ENCODE measurements around the gene PHLDA3. TPM values are rescaled to one million over a fixed set of nuclear protein-coding genes. Genes with fewer than 3 reads are reported as not detected.
A peak's percentile ranks its signal among the peaks of the same experiment; 100 is the strongest.

The PHLDA3 gene
- total RNA-seq: 20.4 and 28.6 TPM in 2 replicates

DNA sequence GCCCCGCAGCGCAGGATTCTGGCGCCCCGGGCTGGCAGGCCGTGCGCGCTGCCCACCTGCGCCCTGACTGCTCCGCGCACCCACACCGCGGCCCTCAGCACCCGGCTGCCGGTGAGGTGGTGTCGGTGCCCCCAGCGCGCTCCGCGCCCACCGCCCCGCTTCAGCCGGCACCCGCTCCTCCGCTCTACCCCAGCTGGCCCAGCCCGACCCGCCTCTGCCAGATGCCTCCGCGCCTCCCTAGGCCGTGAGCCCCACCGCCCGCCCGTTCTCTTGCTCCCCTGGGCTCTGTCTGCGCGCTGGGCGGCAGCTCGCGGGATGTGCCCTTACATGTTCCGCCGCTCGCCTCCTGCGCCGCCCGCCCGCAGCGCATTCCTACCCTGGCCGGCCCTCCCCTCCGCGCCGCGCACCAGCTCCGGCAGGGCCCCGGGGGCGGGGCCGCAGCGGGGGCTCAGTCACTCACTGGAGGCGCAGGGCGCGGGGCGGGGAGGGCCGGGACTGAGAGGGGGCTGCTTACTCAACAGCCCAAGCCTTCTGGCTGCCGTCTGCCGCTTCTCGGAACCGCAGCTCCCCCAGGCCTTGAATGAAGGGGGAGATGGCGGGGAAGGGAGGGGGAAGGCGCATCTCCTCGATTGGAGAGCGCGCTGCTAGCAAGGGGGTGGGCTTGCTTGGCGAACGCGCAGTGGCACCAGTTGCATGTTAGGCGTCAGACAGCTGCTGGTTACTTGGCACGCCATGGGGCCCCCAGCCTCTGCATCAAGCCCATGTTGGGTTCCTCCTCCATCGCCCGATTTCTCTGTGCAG lies at the start of gene PHLDA3:
PHLDA3 (minus strand) TSS at position 345 of the 801 bp plus-strand sequence. CDS start 402 bp downstream, outside the sequence.
- peak in 1 of 2 donors; percentile 88 for DNase-seq (ENCODE audit: low read depth in 2 of 2)

- no peak for DNase-seq (ENCODE audit: low read depth in 2 of 2)
Observed at GRCh38 chr1:201518071-201518470, 49.1 kb upstream of the PHLDA3 start.

- no peak for DNase-seq (ENCODE audit: low read depth in 2 of 2)
Observed at GRCh38 chr1:201517631-201518030, 48.6 kb upstream of the PHLDA3 start.

- DNase-seq (ENCODE audit: low read depth in 2 of 2): no peak
Observed at GRCh38 chr1:201516511-201517127, 47.6 kb upstream of the PHLDA3 start.

GRCh38 chr1:201515895-201516294 lies 46.9 kb upstream of the PHLDA3 start:
- no peak for DNase-seq (ENCODE audit: low read depth in 2 of 2)

DNA sequence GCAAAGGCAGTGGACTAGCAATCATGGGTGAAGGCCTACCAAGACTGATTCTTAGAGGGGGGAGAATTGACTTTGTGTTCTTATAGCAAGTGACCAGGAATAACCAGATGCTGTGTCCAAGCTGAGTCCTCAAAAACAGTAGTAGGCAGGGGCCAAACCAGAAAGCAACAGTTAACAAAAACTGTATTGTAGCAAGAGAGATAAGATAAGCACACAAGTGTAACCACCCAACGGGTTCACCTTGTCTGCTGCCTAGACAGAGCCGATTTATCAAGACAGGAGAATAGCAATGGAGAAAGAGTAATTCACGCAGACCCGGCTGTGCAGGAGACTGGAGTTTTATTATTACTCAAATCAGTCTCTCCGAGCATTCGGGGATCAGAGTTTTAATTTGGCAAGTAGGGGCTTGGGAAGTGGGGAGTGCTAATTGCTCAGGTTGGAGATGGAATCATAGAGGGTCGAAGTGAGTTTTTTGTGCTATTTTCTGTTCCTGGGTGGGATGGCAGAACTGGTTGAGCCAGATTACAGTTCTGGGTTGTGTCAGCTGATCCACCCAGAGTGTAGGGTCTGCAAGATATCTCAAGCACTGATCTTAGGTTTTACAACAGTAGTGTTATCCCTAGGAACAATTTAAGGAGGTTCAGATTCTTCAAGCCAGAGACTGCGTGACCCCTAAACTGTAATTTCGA lies 46.2 kb upstream of the PHLDA3 start:
- DNase-seq (ENCODE audit: low read depth in 2 of 2): no peak

DNA sequence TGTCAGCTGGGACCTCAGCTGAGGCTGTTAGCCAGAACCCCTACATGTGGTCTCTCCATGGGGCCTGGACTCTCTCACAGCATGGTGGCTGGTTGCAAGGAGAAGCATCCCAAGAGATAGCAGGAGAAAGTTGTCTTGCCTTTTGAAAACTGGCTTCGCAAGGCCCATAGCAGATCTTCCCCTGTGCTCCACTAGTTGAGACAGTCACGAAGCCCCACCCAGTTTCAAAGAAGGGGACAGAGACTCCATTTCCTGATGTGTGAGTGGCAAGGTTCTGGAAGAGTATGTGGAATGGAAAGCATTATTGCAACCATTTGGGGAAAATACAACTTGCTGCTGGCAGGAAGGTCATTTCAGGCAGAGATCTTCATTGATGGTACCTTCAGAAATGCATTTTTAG lies 45.5 kb upstream of the PHLDA3 start:
- no peak for DNase-seq (ENCODE audit: low read depth in 2 of 2)

DNA sequence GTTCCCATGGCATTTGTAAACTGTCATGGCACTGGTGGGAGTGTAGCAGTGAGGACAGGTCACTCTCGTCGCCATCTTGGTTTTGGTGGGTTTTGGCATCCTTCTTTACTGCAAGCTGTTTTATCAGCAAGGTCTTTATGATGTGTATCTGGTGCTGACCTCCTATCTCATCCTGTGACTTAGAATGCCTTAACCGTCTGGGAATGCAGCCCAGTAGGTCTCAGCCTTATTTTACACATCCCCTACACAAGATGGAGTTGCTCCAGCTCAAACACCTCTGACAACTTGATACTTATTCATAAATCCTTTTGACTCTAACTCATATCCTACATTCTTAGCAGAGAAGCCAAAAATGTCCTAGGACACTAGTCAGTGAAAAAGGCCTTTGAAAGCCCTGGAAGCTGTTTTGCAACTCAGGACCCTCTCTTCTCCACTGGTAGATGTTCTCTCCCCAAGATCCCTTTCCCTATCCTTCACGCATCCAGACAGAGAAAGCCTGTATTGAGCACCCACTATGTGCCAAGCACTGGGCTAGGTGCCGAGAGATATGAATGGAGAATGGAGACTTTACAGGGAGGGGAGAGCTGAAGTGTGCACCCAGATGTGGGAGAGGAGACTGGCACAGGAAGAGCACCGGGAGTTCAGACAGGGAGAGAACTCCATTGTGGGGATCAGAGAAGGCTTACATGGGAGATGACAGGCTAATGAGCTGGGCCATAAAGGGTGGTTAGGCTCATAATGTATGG lies 44.7 kb upstream of the PHLDA3 start:
- DNase-seq (ENCODE audit: low read depth in 2 of 2): no peak

DNA sequence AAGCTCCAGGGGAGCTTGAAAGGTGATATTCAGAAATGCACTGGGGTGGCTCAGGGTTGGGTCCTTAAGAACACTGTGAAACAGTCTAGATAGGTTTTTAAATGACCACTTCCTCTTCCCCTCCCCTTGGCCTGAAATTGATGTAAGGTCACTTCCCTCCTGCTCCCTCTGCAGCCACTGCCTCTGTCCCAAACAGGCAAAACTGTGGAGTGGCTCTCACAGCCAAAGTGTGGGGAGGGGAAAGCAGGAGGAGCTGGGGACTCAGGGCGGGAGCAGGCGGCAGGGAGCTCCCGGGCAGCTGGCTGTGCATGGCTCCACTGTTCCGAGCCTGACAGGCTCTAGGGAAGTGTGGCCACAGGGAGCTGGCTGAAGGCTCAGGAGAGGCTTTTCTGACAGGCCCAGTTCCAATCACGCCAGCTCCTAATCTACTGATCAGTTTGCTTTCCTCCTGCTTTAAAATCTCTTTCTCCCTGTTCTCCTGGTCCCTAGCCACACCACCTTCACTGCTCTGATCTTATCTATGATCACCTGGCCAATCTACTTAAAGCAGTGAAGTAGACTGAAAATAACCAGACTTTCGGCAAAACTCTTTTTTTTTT lies 43.1 kb upstream of the PHLDA3 start:
- no peak for DNase-seq (ENCODE audit: low read depth in 2 of 2)

DNA sequence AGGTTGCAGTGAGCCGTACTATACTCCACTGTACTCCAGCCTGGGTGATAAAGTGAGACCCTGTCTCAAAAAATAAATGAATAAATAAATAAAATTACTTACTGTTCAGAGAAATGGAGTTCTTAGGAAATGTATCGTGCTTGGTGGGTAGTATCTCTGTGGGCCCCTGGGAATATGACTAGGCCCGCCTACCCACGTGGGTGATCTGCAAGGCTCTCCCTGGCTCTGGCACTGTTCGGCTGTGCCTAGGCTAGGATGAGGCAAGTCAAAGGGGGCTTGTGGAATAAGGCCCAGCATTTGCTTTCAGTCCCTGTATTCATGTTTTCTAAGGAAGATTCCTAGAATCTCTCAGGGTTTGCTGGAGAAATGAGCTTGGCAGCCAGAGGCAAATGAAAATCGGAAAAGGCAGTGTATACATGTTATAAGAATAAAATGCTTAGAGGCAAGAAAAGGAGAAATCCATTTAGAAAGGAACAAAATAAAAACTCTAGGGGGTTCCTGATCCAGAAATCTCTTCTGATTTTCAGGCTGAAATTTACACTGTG lies 42.5 kb upstream of the PHLDA3 start:
- DNase-seq (ENCODE audit: low read depth in 2 of 2): no peak

- no peak for DNase-seq (ENCODE audit: low read depth in 2 of 2)
Observed at GRCh38 chr1:201510734-201511133, 41.7 kb upstream of the PHLDA3 start.

DNA sequence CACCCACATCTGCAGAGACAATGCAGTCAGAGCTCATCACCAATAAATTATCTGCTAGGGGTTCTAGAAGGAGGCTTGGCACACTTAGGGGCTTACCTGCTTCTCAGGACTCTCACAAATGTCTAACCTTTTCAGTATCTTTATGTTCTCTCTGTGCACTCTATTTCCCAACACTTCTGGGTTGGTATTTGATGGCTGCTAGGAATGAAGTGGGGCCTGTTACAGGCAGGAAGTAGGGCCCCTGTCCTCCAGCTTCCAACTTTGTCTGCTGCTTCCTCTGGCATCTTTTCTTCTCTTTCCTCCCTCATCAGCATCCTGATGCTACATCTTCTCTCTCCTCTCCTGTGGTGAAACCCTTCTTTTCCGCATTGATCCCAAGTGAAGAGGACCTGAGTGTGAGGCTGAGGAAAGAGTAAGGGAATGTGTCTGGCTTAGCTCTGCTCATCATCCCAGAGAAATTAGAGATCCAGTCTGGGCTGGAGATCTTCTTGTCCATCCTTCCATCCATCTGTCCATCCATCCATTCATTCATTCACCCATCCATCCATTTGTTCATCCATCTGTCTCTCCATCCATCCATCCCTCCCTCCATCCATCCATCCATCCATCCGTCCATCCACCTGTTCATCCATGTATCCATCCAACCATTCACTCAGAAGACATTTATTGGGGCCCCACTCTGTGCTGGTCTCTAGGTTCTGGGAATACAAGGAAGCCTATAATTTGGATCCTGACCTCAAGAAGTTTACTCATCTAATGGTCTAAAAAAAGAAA lies 40.8 kb upstream of the PHLDA3 start:
- DNase-seq (ENCODE audit: low read depth in 2 of 2): no peak

DNA sequence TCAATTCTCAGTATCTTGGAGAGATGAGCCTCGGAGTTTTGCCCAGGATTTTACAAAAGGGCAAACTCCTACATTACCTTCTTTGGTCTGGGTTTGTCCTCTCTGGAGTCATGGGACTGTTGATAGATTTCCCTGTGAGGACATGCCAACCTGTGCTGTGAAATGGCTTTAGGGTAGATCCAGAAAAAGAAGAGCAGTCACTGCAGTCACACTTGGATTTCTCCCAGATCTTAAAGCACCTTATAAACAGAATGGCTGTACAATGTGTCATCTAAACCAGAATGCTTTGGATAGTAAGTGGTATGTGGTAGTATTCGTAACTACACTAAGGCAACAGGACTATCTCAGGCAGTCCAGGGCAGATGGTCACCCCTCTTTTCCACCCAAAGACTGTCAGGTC lies 39.8 kb upstream of the PHLDA3 start:
- no peak for DNase-seq (ENCODE audit: low read depth in 2 of 2)

GRCh38 chr1:201507360-201507675 lies 38.3 kb upstream of the PHLDA3 start:
- no peak for DNase-seq (ENCODE audit: low read depth in 2 of 2)

- peak; percentile 59 to 83 for DNase-seq (ENCODE audit: low read depth in 2 of 2)
Observed at GRCh38 chr1:201506557-201507359, 37.8 kb upstream of the PHLDA3 start, which contains the start of gene CSRP1. CSRP1 (minus strand) TSS chr1:201507123; CDS start chr1:201496303, 10,820 bp downstream.

DNA sequence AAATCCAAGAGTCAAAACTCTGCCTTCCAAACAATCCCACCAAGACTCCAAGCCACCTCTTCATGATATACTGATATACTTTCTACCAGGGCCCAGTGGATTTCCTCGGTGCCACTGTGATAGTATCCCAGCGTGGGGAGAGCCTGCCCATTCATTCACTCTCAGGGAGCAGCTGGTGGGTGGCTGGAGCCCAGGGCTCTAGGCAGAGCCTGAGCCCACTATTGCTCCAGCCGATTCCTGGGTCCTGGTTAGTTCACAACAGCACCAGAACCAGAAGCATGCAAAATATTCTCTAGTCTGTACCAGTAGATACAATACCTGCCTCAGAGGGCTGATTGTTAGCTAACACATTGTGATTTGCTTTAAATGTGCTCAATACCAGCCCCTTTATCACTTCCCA lies 37.1 kb upstream of the PHLDA3 start:
- DNase-seq (ENCODE audit: low read depth in 2 of 2): no peak

GRCh38 chr1:201505503-201505890 lies 36.5 kb upstream of the PHLDA3 start:
- peak in 1 of 2 donors; percentile 66 for DNase-seq (ENCODE audit: low read depth in 2 of 2)

DNA sequence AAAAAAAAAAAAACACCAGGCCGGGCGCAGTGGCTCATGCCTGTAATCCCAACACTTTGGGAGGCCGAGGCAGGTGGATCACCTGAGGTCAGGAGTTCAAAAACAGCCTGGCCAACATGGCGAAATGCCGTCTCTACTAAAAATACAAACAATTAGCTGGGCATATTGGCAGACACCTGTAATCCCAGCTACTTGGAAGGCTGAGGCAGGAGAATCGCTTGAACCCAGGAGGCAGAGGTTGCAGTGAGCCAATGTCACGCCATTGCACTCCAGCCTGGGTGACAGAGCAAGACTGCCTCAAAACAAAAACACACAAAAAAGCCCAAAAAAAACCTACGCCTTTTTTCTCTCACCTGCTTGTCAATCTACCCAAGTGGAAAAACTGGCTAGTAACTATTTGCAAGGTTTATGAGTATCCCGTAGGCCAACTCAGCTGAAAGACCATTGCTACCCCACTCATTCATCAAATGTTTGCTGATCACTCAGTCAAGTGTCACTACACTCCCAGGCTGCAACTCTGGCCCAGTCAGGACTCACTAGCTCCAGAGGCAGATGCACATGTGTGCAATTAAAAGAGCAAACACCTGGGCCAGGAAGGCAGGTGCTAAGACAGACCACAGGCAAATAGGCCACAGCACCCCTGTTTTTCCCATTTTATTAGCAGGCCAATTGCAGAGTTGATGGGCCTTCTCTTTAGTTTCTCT lies 36.0 kb upstream of the PHLDA3 start:
- DNase-seq (ENCODE audit: low read depth in 2 of 2): no peak

GRCh38 chr1:201504179-201504631 lies 35.2 kb upstream of the PHLDA3 start:
- no peak for DNase-seq (ENCODE audit: low read depth in 2 of 2)
